Nephron progenitor cell (in vitro differentiated cells): ENCODE results near the gene CAPN15.

Experiments
- DNase-seq: peaks from one replicate; pipeline ENCODE4 v3.0.0; 2021
- H3K27ac Mint-ChIP-seq: 2 replicates; pipeline ENCODE4 v1.8.0; 2021; ENCODE audit warnings: mild to moderate bottlenecking, moderate library complexity, mixed read lengths
- H3K27me3 Mint-ChIP-seq: 2 replicates; pipeline ENCODE4 v1.8.0; 2021; ENCODE audit warnings: mild to moderate bottlenecking, low read depth, mixed read lengths; ENCODE audit not compliant: poor library complexity
- H3K36me3 Mint-ChIP-seq: 2 replicates; pipeline ENCODE4 v1.8.0; 2021; ENCODE audit warnings: low read depth, mixed read lengths
- H3K4me1 Mint-ChIP-seq: 2 replicates; pipeline ENCODE4 v1.8.0; 2021; ENCODE audit warnings: mixed read lengths
- H3K4me3 Mint-ChIP-seq: 2 replicates; pipeline ENCODE4 v1.8.0; 2021; ENCODE audit warnings: mild to moderate bottlenecking, moderate library complexity, mixed read lengths
- H3K9me3 Mint-ChIP-seq: 2 replicates; pipeline ENCODE4 v1.8.0; 2021; ENCODE audit warnings: mild to moderate bottlenecking, moderate library complexity, mixed read lengths
- CTCF ChIP-seq: fragments of 200-600 bp; sonication (generic); IDR thresholded peaks from 2 replicates; pipeline ENCODE4 v1.5.0; 2021; ENCODE audit warnings: antibody characterized with exemption

The CAPN15 gene

GRCh38 chr16:537415-538335 lies 10.2 kb downstream of the CAPN15 start:
- no peak for TF ChIP-seq CTCF
- Mint-ChIP-seq H3K9me3 (no peaks in the 10 kb centered on the region), H3K4me3 (no peak overlapping the region), H3K27me3 (no peaks in the 10 kb centered on the region), H3K4me1 (peaks cover 20% of the 10 kb centered on the region), H3K36me3 (peaks cover 12% of the 10 kb centered on the region), H3K27ac (no peak overlapping the region)
- no peak for DNase-seq

- DNase-seq, result no peak
- peaks cover 12% of the 10 kb centered on the region for H3K36me3 Mint-ChIP-seq
- no peaks in the 10 kb centered on the region for H3K27me3 Mint-ChIP-seq
- no peak overlapping the region for H3K4me3 Mint-ChIP-seq
- no peaks in the 10 kb centered on the region for H3K9me3 Mint-ChIP-seq
- H3K27ac Mint-ChIP-seq, result peak overlapping the region; percentile 93
- peaks cover 18% of the 10 kb centered on the region for H3K4me1 Mint-ChIP-seq
- no peak for TF ChIP-seq CTCF
Measured at GRCh38 chr16:539901-540530, 12.5 kb downstream of the CAPN15 start.

- H3K36me3 Mint-ChIP-seq, result peaks cover 12% of the 10 kb centered on the region
- H3K27ac Mint-ChIP-seq, result no peak overlapping the region
- no peak for TF ChIP-seq CTCF
- H3K27me3 Mint-ChIP-seq, result no peaks in the 10 kb centered on the region
- no peak for DNase-seq
- H3K4me1 Mint-ChIP-seq, result peaks cover 23% of the 10 kb centered on the region
- H3K9me3 Mint-ChIP-seq, result no peaks in the 10 kb centered on the region
- no peak overlapping the region for H3K4me3 Mint-ChIP-seq
Measured at GRCh38 chr16:540645-541340, 13.3 kb downstream of the CAPN15 start.

GRCh38 chr16:543301-544164 lies 16.0 kb downstream of the CAPN15 start:
- H3K4me3 Mint-ChIP-seq, result no peak overlapping the region
- H3K4me1 Mint-ChIP-seq, result peaks cover 23% of the 10 kb centered on the region
- no peak for TF ChIP-seq CTCF
- no peaks in the 10 kb centered on the region for H3K27me3 Mint-ChIP-seq
- no peak overlapping the region for H3K27ac Mint-ChIP-seq
- H3K9me3 Mint-ChIP-seq, result no peaks in the 10 kb centered on the region
- peaks cover 6% of the 10 kb centered on the region for H3K36me3 Mint-ChIP-seq
- DNase-seq, result no peak

- no peak for TF ChIP-seq CTCF
- peak overlapping the region; percentile 80 for H3K27ac Mint-ChIP-seq
Measured at GRCh38 chr16:544517-544916, 17.0 kb downstream of the CAPN15 start.

More at GRCh38 chr16:544517-544916, 17.0 kb downstream of the CAPN15 start:
- no peaks in the 10 kb centered on the region for H3K9me3 Mint-ChIP-seq
- peaks cover 19% of the 10 kb centered on the region for H3K4me1 Mint-ChIP-seq
- peaks cover 6% of the 10 kb centered on the region for H3K36me3 Mint-ChIP-seq
- no peak for DNase-seq
- H3K4me3 Mint-ChIP-seq, result no peak overlapping the region
- no peaks in the 10 kb centered on the region for H3K27me3 Mint-ChIP-seq
